Measurements from ENCODE around the gene PNPLA8.
"Not testable (repeated sequence)": the region's sequence is repeated elsewhere in the genome, so short reads cannot be mapped to it uniquely, and the experiment has no call there.

The PNPLA8 gene

DNA sequence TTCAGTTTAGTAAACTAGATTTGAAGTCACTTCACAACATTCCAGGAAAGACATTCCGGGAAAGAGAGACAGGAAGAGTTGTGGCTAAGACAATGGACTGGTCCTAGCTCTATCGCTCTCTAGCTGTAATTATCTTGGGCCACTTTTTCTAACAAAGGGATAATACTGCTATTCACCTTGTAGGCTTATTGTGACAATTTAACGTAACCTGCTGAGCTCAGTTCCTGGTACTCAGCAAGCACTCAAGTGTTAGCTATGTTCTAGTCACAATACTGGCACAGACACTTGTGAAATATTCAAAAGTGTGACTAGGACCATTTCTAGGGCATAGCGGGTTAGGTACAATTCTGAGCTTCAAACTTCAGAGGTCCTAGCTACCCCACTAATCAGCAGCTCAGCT is 57.7 kb downstream of the PNPLA8 start:
- DNase-seq = no peak

DNA sequence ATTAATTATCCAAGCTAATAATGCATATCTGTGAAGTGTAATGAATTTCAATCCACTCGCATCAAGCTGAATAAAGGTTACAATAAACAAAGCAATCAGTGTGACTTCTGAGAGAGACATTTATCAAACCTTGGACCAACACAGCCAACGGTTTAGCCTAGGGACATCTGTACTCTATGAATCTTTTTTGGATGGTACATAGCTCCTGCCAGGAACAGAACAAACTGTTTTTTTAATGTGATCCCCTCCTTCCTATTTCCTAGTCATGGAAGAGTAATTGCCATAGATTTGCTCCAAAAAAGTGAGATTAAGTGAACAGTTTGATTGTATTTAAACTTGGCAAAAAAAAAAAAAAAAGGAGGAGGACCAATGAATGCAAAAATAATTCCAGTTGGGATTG is 58.5 kb downstream of the PNPLA8 start:
- DNase-seq = no peak

DNA sequence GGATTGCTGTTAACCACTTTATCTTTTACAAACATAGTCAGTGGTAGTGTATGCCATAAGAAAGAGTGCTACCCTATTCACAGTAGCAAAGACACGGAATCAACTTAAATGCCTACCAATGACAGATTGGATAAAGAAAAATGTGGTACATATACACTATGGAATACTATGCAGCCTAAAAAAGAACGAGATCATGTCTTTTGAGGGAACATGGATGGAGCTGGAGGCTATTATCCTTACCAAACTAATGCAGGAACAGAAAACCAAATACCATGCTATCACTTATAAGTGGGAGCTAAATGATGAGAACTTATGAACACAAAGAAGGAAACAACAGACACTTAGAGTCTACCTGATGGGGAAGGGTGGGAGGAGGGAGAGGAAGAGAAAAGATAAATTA is 59.6 kb downstream of the PNPLA8 start:
- not testable (repeated sequence) for DNase-seq

DNA sequence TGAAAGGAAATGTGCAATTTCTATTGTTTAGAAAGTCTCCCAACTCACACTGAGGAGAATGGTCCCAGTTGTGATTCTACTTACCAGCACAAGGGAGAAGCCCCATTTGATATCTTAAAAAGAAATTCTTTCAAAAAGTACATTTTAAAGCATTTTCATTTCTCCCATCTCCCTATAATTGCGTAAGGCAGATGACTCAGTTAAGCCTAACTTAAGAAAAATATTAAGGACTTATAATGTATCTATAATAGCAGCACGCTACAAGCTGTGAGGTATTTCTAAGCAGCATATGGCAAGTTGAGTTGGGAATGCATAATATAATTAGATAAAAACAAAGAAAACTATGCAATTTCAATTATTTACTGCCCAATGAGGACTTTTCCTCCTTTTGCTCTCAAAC is 61.2 kb downstream of the PNPLA8 start:
- DNase-seq = no peak

DNA sequence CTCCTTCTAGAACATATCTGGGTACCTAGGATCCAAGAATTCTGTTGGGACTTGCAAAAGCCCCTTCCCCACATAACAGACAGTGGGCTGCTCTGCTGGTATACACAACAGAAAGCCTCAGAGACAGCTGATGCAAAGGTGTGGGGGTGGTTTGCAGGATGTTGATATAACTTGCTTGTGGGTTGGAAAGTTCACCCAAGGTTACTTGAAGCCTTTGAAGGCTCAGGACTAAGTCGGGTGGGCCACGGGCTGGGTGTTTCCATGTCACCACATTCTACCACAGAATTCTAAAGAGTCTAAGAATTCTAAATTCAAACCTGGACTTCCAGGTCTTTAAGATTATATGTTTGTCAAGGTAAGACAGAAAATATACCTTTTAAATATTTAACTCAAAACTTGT is 62.3 kb downstream of the PNPLA8 start:
- DNase-seq = no peak

DNA sequence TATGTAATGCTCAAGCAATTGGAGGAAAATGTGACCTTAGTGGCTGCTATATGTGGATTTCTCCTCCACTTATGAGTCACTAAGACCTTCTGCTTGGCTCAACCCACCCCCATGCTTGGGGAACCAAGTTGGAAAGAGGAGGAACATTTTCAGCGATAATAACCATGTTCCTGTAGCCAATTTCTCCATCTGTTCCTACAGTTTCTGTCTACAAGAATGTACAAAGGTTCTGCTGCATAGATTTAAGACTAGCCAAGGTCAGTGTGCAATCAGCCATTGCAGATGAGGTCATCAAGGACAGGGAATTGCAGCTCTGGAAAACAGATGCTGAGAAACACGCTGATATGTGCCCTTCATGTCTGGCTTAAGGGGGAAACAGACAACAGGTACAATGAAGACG is 64.1 kb downstream of the PNPLA8 start:
- no peak for DNase-seq

DNA sequence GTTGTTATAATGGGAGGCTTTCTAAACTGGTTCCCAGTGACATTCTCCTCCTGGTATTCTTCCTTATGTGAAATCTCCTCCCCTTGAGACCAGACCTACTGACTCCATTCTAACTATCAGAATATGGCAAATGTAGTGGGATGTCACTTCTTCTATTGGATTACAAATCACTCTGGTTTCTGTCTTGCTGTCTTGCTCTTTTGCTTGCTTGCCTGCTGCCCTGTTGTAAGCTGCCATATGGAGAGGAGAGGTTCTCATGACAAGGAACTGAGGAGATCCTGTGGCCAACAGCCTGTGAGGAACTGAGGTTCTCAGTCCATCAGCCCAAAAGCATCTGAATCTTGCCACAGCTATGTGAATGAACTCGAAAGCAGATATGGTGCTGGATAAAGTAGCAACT is 65.0 kb downstream of the PNPLA8 start:
- DNase-seq = no peak

DNA sequence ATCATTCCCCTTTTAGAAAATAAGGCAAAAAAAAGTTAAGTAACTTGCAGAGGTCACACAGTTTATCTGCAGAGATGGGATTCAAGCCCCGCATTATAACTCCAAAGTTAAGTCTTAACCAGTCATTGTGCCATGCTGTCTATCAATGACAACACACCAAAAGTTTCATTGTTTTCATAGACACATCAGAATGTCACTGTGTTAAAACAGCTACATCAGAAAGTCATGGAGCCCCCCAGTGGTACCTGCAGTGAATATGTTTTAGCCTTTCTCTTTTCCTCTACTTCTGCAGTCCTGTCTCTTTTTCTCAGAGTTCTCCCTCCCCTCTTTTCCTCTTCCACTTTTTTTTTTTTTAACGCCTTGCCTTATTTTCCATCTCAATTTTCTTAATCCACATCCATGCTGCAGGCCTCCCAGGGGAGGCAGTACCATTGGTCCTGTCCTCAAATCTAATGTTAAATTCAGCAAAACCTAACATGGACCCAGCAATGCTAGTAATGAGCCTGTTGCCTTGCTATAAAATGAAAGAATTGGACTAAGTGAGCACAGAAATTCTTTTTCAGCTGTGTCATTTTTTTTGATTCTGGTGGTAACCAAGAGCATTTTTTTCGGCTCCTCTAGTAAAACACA is 65.9 kb downstream of the PNPLA8 start:
- no peak for DNase-seq

DNA sequence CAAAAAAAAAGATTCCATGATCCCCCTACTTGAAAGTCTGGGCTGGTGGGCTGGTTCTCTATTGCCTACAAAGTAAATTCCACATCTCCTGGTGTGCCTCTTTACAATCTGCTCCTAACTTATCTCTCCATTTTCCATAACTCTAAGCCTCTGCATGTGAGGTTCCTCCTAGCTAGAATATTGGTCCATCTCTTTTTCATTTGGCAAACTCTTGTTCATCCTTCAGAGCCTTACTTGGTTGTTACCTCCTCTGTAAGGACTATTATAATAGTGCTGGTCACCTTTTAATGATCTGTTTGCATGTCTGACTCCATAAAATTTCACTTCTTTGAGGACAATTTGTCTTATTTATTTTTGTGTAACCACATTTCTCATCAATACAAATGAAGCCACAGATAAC is 68.1 kb downstream of the PNPLA8 start:
- no peak for DNase-seq

DNA sequence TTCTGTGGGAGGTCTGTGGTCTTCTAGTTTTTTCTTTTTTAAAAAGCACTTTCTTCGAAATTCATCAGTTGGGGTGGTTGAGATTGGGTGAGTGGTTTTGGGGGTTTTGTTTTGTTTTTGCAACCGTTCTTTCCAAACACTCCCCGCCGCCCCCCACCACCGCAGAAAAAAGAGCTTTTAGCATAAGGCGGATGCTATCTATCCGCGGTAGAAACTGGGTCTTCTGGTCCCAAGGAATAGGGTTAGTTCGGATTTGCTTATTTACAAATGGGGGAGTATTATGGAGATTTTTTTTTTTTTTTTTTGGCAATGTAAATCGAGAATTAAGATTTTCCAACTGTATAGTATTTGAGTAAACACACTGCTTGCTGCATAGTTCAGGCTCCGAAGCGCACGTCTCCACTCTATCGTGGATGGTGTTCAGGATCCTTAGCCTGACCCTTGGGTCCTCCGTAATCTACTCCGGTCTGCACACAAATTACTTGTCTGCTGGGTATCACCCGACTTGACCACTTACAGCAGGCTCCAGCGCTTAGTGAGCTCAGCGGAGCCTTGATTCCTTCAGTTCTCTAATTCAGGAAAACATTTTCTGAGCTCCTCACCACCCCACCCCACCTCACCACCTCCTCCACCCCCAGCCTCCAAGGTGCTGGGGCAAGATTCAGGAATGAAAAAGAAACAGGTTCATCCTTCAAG is 68.9 kb downstream of the PNPLA8 start:
- no peak for DNase-seq

DNA sequence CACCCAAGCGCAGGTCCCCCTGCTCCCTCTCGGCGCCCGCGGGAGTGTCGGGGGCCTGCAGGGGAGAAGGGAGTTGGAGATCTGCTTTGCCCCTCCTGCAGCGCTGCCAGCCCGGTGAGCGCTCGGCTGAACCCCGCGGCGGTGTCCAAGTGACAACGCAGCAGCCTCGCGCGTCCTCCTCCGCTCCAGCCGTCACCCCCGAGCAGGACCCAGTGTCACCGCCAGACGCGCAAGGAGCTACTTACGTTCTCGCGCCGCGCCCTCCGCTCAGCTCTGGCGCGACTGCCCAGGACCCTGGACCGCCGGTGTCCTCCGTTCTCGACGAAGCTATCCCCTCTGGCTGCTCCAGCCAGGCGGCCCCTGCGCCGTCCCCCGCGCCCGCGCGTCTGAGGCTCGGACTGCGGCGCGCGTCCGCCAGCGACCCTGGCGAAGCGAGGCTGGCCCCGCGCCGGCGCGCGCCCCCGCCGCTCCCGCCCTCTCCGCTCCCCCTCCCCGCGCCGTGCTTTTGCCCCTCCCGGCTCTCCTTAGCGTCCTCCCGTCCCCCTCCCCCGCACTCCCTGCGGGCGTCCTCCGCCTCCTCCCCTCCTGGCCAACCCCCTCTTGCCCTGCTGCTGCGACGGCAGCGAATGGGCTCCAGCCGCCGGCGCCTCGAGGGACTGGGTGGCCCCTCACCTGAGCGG is 69.8 kb downstream of the PNPLA8 start, which contains the start of gene NRCAM:
TSS of gene NRCAM (minus strand) at position 439 of the 680 bp plus-strand sequence. CDS start 216,372 bp downstream, outside the sequence.
- DNase-seq = peak; percentile 42

DNA sequence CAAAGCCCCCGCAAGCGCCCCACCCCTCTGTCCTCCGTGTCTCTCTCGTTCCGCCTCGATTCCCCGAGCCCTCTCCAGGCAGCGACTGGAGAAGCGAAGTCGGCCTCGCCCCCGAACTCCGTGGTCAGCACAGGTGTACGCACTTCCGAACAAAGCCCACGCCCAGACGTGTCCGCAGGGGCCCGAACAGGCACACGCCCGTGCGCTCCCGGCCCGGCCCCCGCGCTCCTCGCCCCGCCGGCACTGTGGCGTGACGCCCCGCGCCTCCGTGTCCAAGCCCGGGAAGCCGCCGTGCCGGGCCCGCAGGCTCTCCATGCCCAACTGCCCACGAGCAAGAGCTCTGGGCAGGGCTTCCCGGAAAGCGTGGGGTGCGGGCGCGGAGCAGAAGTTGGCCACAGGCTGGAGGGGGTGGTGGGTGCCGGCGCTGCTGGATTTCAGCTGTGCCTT is 70.4 kb downstream of the PNPLA8 start:
- no peak for DNase-seq

DNA sequence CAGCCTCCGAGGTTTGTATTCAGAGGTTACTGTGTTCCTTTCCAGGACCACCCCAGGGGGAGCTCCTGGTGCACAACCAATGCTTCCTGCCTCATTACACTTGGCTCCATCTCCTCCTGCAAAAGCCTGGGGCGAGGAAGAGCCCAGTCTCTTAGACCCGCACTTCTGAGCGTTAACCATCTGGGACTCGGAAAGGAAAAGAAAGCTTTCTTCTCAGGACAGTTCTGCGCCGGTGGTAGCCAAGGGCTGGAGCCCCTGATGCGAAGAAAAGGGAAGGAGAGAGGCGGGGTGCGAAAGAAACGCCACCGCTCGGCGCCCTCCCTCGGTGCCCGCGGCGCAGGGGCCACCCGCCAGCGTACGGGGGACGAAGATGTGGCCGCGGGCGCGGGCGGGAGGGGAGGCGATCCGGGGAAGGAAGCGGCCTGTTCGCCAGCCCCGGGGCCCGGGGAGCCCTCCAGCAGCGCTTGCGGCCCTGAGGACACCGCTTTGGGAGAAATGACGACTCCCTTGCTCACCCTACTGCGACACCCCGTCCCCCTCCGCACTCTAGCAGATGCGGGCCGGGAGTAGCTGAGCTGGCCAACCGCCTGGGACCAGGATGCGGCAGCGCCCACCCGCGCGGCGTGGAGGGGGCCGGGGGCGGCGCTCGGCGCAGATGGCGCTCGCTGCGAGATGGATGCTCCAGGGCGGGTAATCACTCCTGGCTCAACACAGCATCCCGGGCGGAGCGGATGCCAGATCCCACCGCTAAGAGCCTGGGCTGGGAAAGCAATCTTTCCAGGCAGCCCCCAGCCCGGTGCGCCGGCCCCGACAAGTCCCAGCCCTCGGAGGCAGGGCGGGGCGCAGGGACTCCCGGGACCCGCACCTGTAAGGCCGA is 71.0 kb downstream of the PNPLA8 start:
- DNase-seq = peak; percentile 29

DNA sequence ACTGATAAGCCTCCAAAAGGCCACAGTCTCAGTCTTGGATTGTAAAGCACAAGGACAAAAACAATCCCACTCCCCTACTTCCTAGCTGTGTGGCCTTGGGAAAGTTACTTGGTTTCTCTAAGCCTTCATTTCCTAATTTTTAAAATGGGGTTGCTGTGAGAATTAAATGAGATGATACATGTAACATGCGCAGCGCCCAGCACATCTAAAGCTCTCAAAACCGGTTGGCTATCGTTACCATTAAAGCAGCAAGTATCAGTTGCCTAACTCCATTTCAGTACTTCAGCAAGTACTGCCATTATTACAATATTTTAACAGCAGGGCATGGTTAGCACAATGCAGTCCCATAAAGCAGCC is 71.6 kb downstream of the PNPLA8 start:
- DNase-seq = no peak

DNA sequence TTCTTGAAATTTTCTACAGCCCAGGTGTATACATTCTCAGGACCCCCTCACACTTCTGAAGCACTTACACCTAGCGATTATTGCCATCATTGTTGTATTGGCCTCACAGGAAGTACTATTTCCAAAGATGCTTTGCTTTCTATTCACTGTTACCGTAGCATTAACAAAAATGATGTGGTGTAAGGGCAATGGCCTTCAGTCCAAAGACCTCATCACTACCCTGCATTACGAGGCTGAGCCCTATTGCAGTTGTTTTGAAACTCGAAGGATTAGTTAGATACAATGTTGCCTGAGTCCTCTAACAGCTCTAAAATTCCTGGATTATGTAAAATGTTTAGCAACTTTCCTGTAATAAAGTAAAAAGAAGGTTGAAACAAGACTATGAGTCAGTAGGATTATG is 72.6 kb downstream of the PNPLA8 start:
- no peak for DNase-seq

DNA sequence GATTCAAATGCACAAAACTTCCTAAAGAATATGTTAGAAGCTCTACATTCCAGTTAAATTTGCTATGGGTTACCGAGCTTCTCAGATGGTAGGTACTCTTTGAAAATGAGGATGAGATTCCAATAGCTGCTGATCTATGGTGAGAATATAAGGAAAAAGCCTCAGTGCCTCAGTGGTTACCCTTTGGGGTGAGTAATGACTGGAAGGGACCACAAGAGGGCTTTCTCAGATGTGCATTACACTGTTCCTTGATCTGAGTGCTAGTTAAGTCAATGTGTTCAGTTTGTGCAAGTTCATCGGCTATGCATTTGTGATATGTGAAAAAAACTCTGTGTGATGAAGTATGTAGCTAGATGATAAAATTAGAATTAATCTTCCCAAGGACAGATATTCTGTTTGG is 73.2 kb downstream of the PNPLA8 start:
- no peak for DNase-seq

DNA sequence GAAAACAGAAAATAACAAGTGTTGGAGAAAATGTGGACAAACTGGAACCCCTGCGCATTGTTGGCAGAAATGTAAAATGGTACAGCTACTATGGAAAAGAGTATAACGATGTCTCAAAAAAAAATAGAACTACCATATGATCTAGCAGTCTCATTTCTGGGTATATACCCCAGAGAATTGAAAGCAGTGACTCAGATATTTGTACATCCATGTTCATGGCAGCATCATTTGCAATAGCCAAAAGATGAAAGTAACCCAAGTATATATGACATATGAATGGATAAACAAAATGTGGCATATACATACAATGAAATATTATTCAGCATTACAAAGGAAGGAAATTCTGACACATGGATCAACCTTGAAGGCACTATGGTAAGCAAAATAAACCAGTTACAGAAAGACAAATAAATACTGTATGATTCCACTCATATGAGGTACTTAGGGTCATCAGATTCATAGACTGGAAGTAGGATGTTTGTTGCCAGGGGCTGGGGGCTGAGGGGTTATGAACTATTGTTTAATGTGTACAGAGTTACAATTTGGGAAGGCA is 74.6 kb downstream of the PNPLA8 start:
- DNase-seq = no peak

DNA sequence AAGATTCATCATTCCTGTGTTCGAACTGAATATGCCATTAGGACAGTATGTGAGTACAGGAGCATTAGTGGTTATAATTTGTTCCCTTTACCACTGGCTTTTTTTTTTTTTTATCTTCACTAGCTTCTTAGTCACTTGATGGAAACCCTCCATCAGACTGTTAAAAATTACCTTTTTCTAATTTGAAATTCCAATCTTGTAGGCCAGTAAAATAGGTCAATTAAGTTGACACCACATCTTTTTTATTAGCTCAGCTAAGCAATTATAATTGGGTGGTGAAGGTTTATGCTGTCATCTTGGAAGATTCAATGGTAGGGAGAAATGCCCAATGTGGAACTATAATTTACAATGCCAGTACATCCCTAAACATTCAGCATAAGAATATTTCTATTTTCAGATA is 75.8 kb downstream of the PNPLA8 start:
- no peak for DNase-seq

DNA sequence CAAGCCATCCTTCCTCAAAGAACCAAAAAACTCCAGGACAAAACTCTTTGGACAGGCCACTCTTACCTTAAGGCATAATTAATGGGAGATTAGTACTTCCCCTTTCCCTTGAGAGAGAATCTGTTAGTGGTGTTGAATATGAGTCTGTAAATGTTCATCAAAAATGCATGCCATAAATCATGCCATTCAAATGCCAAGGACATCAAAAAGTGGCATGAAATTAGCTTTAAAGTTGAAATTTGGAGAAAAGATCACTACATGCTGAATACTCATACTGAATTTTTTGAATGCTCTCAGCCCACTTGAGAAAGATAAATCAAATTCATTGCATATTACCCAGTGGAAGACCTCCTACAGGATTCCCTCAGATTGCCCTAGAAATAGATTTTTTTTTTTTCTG is 76.4 kb downstream of the PNPLA8 start:
- DNase-seq = no peak

DNA sequence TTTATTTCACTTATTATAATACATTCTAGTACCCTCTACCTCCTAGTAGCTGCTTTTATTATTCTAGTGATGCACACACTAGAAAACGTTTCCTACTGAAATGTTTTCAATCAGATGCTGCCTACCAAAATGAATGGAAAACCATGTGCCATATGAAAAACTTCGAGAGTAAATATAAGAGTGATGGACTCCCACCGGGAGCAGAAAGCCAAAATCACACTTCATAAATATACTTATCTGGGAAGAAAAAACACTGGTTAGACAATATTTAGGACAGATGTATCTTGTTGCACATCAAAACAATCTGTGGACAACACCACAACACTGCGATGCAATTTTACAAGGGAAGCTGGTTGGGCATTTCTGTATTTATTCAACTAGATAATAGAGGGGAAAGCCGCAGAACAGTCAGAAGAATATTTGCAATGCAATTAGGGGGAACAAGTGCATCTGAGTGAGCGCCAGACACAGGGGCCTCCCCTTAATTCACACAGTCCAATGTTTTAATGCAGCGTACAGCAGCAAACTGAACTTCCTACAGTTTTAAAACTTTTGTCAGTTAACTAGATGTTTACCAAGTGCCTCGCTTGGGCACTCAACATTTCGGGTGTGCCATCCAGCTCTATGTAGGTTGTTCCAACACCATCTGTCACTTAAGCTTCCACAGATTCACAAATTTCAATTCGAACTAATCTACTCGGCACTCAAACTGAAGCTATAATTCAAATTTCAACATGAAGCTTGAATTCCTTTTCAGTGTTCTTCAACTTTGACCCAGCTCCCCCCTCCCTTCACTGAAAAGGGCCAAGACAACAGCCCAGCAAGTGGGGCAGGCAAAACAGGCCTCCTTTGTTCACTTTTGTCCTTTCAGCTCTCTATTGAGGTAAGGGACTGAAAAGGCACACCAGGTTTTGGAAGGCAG is 77.1 kb downstream of the PNPLA8 start:
- DNase-seq = no peak

DNA sequence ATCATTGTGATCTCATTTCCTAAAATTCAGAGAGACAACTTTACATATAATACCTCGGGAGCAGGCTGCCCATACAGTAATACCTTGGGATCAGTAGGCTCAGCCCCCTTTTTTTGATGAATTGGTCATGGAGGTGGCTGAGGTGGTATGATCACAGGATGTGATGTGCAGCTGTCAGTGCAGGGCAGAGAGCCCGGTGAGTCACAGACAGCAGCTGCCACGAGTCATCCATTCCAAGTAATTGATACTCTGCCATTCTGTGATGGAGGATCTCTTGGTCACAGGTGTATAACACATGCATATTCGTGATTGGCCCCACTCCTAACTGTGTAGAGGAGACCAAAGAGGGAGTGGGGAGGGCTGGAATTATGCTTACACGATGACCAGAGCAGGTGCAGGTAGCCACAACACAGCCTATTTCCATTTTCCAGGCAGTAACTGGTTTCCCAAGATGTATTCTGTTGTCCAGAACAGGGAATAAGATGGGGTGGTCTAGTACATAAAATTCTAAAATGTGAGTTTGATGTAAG is 83.8 kb downstream of the PNPLA8 start:
- DNase-seq = peak; percentile 27

Data from activated naive CD4-positive, alpha-beta T cell treated with anti-CD3 and anti-CD28 coated beads, Interleukin-2, amount 50 U/mL, for 16 hours (primary cell).